Suprapubic skin (tissue), 4 donors: ENCODE results near the gene FAM98C. TPM values are rescaled to one million over a fixed set of nuclear protein-coding genes. Genes with fewer than 3 reads are reported as not detected.

Experiments used
- DNase-seq, 2 donors: peaks; one replicate each; pipeline ENCODE4 v3.0.0-alpha.2; 2019; ENCODE audit warnings: low spot score in 2 of 2
- H3K27ac ChIP-seq: fragments of 200-600 bp; sonication (generic); one replicate; pipeline ENCODE4 v1.5.1; 2019
- H3K27me3 ChIP-seq: fragments of 200-600 bp; sonication (generic); one replicate; pipeline ENCODE4 v1.5.1; 2019
- H3K36me3 ChIP-seq: fragments of 200-600 bp; sonication (generic); one replicate; pipeline ENCODE4 v1.5.1; 2019
- H3K4me1 ChIP-seq: fragments of 200-600 bp; sonication (generic); one replicate; pipeline ENCODE4 v1.5.1; 2019
- H3K4me3 ChIP-seq: fragments of 200-600 bp; sonication (generic); one replicate; pipeline ENCODE4 v1.5.1; 2019; ENCODE audit warnings: mild to moderate bottlenecking
- H3K9me3 ChIP-seq: fragments of 200-600 bp; sonication (generic); one replicate; pipeline ENCODE4 v1.5.1; 2019
- EP300 ChIP-seq: sonication (generic); formaldehyde crosslinking; IDR thresholded peaks from one replicate; pipeline ENCODE4 v1.6.1; 2017; ENCODE audit warnings: antibody characterized with exemption
- POLR2A ChIP-seq, 2 donors: fragments of 450-650 bp; IDR thresholded peaks; one replicate each; pipeline ENCODE4 v1.6.1; 2017; ENCODE audit warnings: antibody characterized with exemption in 2 of 2, mild to moderate bottlenecking in 2 of 2, moderate library complexity in 2 of 2
- POLR2AphosphoS5 ChIP-seq, 3 donors: sonication (generic); formaldehyde crosslinking; IDR thresholded peaks; one replicate each; pipeline ENCODE4 v1.6.1; 2017; ENCODE audit warnings: antibody characterized with exemption in 3 of 3
- WGBS: methylation state at CpG from one replicate; pipeline ENCODE4 v1.1.5; 2018; 5-methylcytosine and 5-hydroxymethylcytosine counted together
- total RNA-seq, 4 donors: library from RNA; depleted of rRNA; stranded (reverse); fragments of >200 nt; gene quantifications; one replicate each; pipeline ENCODE4 v1.1.0, GENCODE V29; 2016
- TF ChIP-seq, protein P1 (sequence below), 2 donors: fragments of 200-600 bp in 1 of 2; fragments of 450-650 bp in 1 of 2; sonication (generic) in 1 of 2; IDR thresholded peaks; one replicate each; pipeline ENCODE4 v1.5.1; 2016 to 2019; ENCODE audit warnings: antibody characterized with exemption in 2 of 2, mild to moderate bottlenecking in 1 of 2, moderate library complexity in 1 of 2

Gene FAM98C
- total RNA-seq, 4 donors from 2014 or later, result 32.6 to 45.6 (median 36.7) TPM

DNA sequence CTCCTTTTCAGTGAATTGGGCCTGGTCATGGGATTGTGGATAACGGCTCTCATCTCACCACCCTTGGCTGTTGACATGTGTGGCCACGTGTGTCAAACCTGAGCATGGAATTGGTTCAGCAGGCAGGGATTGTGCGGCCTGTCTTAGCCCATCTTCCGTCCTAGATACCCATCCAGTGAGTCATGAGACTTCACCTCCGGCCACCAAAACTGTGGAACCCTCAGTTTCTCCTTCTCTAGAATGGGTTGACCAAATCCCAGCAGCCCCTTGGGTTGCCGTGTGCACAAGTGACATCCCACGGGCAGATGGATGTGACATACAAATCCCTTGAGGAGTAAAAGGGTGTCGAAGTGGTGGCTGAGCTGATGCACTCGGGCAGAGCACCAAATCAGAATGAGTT is 21.8 kb upstream of the FAM98C start:
- no peak for DNase-seq
- Histone ChIP-seq H3K4me3 (no peak overlapping the region), H3K36me3 (peaks cover 73% of the 10 kb centered on the region), H3K27ac (no peak overlapping the region), H3K27me3 (no peaks in the 10 kb centered on the region), H3K9me3 (no peaks in the 10 kb centered on the region), H3K4me1 (peaks cover 29% of the 10 kb centered on the region)
- WGBS, result 94% methylated on average over 8 of the region's 9 CpGs
- TF ChIP-seq POLR2AphosphoS5 (IDR thresholded peaks at IDR 0.05), result no peak
- TF ChIP-seq POLR2A (IDR thresholded peaks at IDR 0.05), result no peak

DNA sequence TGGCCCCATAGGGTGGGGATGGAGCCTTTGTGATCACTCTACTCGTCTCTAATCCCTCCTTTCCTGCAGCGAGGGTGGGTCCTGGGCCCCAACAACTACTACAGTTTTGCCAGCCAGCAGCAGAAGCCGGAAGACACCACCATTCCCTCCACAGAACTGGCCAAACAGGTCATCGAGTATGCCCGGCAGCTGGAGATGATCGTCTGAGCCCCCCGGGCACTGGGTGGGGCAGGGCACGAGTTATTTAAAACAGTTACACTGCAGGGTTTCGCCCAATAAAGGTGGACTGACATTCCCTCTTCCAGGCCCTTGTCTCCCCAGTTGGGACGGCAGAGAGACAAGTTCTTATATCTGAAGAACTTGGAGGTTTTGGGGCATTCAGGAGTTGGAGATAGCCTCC is 19.7 kb upstream of the FAM98C start:
- TF ChIP-seq, protein P1, sequence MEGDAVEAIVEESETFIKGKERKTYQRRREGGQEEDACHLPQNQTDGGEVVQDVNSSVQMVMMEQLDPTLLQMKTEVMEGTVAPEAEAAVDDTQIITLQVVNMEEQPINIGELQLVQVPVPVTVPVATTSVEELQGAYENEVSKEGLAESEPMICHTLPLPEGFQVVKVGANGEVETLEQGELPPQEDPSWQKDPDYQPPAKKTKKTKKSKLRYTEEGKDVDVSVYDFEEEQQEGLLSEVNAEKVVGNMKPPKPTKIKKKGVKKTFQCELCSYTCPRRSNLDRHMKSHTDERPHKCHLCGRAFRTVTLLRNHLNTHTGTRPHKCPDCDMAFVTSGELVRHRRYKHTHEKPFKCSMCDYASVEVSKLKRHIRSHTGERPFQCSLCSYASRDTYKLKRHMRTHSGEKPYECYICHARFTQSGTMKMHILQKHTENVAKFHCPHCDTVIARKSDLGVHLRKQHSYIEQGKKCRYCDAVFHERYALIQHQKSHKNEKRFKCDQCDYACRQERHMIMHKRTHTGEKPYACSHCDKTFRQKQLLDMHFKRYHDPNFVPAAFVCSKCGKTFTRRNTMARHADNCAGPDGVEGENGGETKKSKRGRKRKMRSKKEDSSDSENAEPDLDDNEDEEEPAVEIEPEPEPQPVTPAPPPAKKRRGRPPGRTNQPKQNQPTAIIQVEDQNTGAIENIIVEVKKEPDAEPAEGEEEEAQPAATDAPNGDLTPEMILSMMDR (IDR thresholded peaks at IDR 0.05), result no peak
- no peak for TF ChIP-seq EP300
- no peak for TF ChIP-seq POLR2AphosphoS5 (IDR thresholded peaks at IDR 0.05)
- no peak for TF ChIP-seq POLR2A (IDR thresholded peaks at IDR 0.05)
- H3K9me3 ChIP-seq, result no peaks in the 10 kb centered on the region
- WGBS, result 47% methylated on average over 6 of the region's 10 CpGs
- H3K4me3 ChIP-seq, result no peak overlapping the region
- peaks cover 57% of the 10 kb centered on the region for H3K36me3 ChIP-seq
- peaks cover 33% of the 10 kb centered on the region for H3K4me1 ChIP-seq
- no peak for DNase-seq
- H3K27ac ChIP-seq, result no peak overlapping the region
- no peaks in the 10 kb centered on the region for H3K27me3 ChIP-seq

DNA sequence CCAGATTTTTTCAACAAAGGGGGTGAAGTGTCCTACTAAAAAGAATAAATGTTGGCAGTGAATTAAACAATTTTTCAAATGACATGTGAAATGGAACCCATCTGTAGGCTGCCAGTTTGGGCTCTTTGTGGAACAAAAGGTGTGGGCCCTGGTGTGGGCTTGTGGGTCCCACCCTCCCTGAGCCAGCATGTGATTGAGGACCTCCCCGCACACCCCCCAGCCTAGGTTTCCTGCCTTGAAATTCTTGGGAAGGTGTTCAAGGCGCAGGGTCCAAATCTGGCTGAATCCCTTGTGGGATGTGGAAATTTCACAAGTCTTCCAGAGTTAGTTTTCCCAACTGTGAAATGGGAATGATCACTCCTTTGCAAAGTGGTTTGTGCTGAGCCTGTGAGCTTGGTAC is 19.1 kb upstream of the FAM98C start:
- TF ChIP-seq EP300, result no peak
- TF ChIP-seq POLR2A (IDR thresholded peaks at IDR 0.05), result no peak
- TF ChIP-seq POLR2AphosphoS5 (IDR thresholded peaks at IDR 0.05), result no peak
- TF ChIP-seq, protein P1 (IDR thresholded peaks at IDR 0.05), result no peak
- H3K36me3 ChIP-seq, result peaks cover 56% of the 10 kb centered on the region
- 100% methylated on average over 2 of the region's 2 CpGs for WGBS

DNA sequence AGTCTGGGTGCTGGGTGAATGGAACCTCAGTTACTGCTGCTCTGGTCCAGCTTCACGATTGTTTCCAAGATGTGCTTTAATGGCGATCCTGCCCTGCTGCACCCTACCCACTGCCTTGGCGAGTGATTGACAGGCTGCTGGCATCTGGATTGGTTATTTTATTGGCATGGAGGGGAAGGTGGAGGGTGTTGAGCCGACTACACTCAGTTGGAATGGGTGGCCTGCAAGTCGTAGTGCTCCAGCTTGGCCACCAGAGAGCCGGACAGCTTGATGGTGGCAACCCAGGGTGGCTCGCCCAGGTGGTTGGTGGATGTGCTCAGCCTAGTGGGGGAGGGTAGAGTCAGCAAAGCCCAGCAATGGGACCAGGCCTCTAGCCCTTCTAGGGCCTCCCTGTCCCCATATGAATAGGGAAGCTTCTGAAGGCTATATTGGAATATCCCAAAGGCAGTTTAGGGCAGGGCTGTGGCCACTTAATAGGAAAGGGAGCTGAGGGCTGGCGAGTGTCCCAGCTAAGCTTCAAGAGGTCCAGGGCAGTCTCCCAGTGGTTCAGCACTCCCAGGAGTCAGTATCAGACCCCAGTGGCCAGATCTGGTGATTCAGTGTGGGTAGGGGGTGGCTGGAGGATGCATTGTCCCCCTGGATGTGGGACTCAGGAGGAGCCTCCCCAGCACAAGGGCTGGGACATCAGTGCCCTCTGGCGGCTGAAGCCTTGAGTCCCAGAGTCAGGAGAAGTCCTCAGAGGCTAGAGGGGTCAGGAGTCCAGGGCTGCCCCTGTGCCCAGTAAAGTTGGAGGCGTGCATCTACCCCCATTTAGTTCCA is 18.5 kb upstream of the FAM98C start:
- H3K9me3 ChIP-seq, result no peaks in the 10 kb centered on the region
- peaks cover 50% of the 10 kb centered on the region for H3K36me3 ChIP-seq
- TF ChIP-seq EP300 (no peak), POLR2A (IDR thresholded peaks at IDR 0.05) (no peak), POLR2AphosphoS5 (IDR thresholded peaks at IDR 0.05) (no peak)
- TF ChIP-seq, protein P1 (IDR thresholded peaks at IDR 0.05), result no peak
- H3K27me3 ChIP-seq, result no peaks in the 10 kb centered on the region
- no peak overlapping the region for H3K27ac ChIP-seq
- WGBS, result 78% methylated on average over 7 of the region's 10 CpGs
- H3K4me3 ChIP-seq, result no peak overlapping the region
- peaks cover 46% of the 10 kb centered on the region for H3K4me1 ChIP-seq
- DNase-seq, result no peak

More for the DNA sequence above, 19.1 kb upstream of the FAM98C start:
- H3K4me1 ChIP-seq, result peaks cover 39% of the 10 kb centered on the region
- no peak overlapping the region for H3K4me3 ChIP-seq
- no peaks in the 10 kb centered on the region for H3K9me3 ChIP-seq
- DNase-seq, result no peak
- no peak overlapping the region for H3K27ac ChIP-seq
- H3K27me3 ChIP-seq, result no peaks in the 10 kb centered on the region

DNA sequence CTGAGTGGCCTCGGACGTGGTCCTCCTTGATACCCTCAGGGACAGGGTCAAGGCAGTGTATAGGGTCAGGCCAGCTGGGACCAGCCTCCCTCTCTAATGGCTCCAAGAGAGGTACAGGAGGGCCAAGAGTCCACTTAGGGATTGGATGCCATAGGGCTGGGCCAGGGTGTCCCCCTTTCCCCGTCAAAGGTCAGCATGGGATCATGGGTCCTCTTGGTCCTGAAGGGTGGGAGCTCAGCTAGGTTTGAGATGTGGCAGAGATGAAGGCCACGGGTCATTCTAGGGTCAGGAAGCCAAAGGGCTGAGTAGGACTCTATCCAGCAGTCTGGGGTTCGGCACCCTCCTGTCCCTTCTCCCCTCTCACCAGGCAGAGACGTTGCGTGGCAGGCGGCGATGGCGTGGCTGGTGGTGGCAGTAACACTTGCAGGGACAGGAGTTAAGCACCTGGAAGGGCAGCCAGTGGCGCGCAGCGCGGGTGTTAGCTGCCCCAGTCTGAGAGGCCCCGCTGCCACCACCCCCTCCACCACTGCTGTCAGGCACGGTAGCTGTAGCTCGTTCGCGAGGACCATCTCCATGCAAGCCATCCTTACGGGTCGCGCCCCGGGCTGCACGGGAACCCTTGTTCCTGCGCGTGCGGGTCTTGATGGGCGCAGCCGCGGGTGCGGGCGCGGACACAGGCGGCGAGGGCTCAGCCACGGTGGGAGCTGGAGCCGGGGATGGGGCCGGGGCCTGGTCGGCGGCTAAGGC is 17.7 kb upstream of the FAM98C start:
- whole genome bisulfite sequencing, result 87% methylated on average over 32 of the region's 40 CpGs
- Histone ChIP-seq H3K4me1 (peaks cover 50% of the 10 kb centered on the region), H3K27me3 (no peaks in the 10 kb centered on the region)

DNA sequence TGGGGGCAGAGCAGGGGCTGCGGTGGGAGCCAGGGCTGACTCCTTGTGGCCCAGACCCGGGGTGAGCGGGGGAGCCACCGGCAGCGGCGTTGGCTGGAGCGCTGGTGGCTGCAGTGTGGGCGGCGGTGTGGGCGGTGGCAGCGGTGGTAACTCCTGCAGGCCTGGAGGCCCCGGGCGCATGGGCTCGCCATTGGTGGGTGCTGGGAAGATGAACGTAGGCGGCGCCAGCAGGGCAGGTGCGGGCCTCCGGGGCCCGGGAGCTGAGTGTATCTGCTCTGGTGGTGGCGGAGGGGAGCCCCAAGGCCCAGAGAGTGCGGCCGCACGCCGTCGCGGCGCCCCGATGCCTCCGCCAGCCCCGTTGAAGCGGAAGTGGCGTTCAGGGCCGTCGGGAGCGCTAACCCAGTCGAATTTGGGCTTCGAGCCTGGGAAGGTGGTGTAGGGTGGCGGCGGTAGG is 17.1 kb upstream of the FAM98C start:
- no peak overlapping the region for H3K27ac ChIP-seq
- TF ChIP-seq POLR2A (IDR thresholded peaks at IDR 0.05) (no peak), EP300 (no peak), POLR2AphosphoS5 (IDR thresholded peaks at IDR 0.05) (no peak)
- TF ChIP-seq, protein P1 (IDR thresholded peaks at IDR 0.05), result no peak
- H3K4me3 ChIP-seq, result no peak overlapping the region
- peaks cover 50% of the 10 kb centered on the region for H3K4me1 ChIP-seq
- no peak for DNase-seq
- H3K36me3 ChIP-seq, result peaks cover 36% of the 10 kb centered on the region
- WGBS, result 64% methylated on average over 33 of the region's 40 CpGs
- H3K27me3 ChIP-seq, result no peaks in the 10 kb centered on the region
- no peaks in the 10 kb centered on the region for H3K9me3 ChIP-seq

More for the DNA sequence above, 17.7 kb upstream of the FAM98C start:
- Histone ChIP-seq H3K36me3 (peaks cover 42% of the 10 kb centered on the region), H3K27ac (no peak overlapping the region), H3K9me3 (no peaks in the 10 kb centered on the region), H3K4me3 (no peak overlapping the region)
- no peak for DNase-seq
- no peak for TF ChIP-seq POLR2A (IDR thresholded peaks at IDR 0.05)
- no peak for TF ChIP-seq POLR2AphosphoS5 (IDR thresholded peaks at IDR 0.05)
